ENCODE results near the gene SDCBP2.

SDCBP2 gene

GRCh38 chr20:1296922-1297321, 32.0 kb downstream of the SDCBP2 start:
- no peak overlapping the region for H3K27ac ChIP-seq
- no peak for TF ChIP-seq CTCF (conservative IDR thresholded peaks at IDR 0.05)

- TF ChIP-seq CTCF (conservative IDR thresholded peaks at IDR 0.05): no peak
- H3K27ac ChIP-seq: no peak overlapping the region
These were observed 32.8 kb downstream of the SDCBP2 start for GRCh38 chr20:1296117-1296610.

- TF ChIP-seq CTCF (conservative IDR thresholded peaks at IDR 0.05): no peak
These were observed 33.5 kb downstream of the SDCBP2 start for GRCh38 chr20:1295276-1295930.

GRCh38 chr20:1294497-1294896, 34.4 kb downstream of the SDCBP2 start:
- no peak for TF ChIP-seq CTCF (conservative IDR thresholded peaks at IDR 0.05)

More at GRCh38 chr20:1295276-1295930, 33.5 kb downstream of the SDCBP2 start:
- H3K27ac ChIP-seq: no peak overlapping the region

GRCh38 chr20:1293641-1294379, 35.1 kb downstream of the SDCBP2 start:
- TF ChIP-seq CTCF (conservative IDR thresholded peaks at IDR 0.05): no peak

More at GRCh38 chr20:1294497-1294896, 34.4 kb downstream of the SDCBP2 start:
- H3K27ac ChIP-seq: no peak overlapping the region

GRCh38 chr20:1292620-1293019, 36.3 kb downstream of the SDCBP2 start:
- H3K27ac ChIP-seq: no peak overlapping the region

More at GRCh38 chr20:1293641-1294379, 35.1 kb downstream of the SDCBP2 start:
- no peak overlapping the region for H3K27ac ChIP-seq

More at GRCh38 chr20:1292620-1293019, 36.3 kb downstream of the SDCBP2 start:
- TF ChIP-seq CTCF (conservative IDR thresholded peaks at IDR 0.05): no peak
